ENCODE measurements around the gene BATF3.
A peak's percentile ranks its signal among the peaks of the same experiment; 100 is the strongest.
"Not testable (repeated sequence)": the region's sequence is repeated elsewhere in the genome, so short reads cannot be mapped to it uniquely, and the experiment has no call there.

The BATF3 gene

DNA sequence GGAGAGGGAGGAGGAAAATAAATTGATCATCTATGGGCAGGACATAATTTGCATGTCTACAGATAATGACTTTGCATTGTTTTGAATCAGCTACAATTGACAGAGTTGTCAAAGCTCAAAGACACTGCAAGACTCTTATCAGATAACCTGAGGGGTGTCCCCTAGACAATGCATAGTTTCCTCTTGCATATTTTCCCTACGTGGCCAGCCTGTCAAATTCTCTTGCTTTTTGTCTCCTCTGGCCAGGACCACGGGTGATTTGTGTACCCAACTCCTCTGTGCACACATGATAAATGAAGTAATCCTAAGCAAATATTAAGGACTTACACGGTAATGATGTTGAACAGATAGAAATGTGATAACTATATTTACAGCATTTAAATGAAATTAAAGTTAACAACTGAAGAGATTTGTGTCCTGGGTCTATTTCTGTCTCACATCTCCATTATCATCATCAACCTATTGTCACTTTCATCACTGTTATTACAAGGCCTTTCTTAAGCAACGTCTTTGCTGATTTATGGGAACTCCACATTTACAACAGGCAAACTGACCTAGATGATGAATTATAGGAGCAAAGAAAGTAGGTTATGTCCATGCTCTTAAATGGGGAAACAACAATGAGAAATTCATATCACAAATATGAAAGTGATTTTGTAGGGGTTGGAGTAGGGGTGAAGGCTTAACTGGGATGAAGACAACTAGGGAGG lies 18.8 kb downstream of the BATF3 start:
- FAIRE-seq: no peak

GRCh38 chr1:212678456-212679410 lies 20.9 kb downstream of the BATF3 start:
- FAIRE-seq: no peak

DNA sequence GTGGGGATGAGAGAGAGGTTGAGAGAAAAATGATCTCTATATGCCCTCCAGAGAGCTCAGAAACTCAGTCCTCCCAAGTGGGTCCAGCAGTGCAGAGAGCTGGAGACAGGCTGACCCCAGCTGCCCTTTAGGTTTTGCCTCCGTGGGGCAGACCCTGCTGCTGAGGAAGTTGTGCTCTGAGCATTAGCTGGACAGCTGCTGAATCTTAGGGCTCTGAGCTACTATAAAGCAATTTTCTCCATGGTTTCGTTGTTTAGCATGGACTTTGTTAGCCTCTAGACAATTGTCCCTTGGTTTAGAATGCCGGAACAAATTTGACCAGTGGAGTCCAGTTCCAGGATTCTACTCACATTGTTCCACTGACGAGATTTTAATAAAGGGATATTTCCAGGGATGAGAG lies 22.1 kb downstream of the BATF3 start:
- FAIRE-seq: no peak

- FAIRE-seq: no peak
These were observed 22.5 kb downstream of the BATF3 start for GRCh38 chr1:212677136-212677535.

- FAIRE-seq: no peak
These were observed 24.0 kb downstream of the BATF3 start for GRCh38 chr1:212675675-212676074.

DNA sequence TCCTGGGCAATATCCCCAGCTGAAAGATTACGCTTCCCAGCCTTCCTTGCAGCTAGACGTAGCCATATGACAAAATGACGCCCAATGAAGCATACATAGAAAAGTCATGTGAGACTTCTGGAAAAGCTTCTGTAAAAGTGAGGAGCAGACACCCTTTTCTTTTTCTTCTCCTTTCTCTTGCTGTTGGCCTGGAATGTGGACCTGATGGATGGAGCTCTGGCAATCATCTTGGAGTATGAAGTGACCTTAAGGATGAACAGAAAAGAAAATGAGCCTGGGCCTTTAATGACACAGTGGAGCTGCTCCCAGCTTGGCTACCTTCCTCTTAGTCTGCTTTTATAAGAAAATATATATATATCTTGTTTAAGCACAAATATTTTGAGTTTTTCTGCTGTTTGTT lies 24.8 kb downstream of the BATF3 start:
- FAIRE-seq: no peak

GRCh38 chr1:212671342-212672031 lies 28.2 kb downstream of the BATF3 start:
- no peak for FAIRE-seq

DNA sequence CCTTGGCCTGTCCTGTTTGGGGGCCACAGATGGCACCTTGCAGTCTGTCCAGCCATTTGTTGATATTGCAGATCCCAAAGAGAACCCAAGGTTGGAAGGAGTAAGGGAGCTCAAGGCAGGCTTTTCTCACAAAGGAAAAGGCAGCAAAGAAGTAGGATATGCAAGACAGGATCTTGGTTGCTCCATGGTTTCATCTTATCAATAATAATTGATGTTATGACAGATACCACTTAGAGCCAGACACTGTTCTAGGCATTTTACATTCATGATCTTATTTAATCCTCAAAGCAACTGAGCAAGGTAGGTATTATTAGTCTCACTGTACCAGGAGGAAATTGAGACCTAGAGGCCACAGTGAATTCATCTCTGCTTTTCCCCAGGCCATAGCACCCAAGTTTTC lies 28.8 kb downstream of the BATF3 start:
- FAIRE-seq: no peak

DNA sequence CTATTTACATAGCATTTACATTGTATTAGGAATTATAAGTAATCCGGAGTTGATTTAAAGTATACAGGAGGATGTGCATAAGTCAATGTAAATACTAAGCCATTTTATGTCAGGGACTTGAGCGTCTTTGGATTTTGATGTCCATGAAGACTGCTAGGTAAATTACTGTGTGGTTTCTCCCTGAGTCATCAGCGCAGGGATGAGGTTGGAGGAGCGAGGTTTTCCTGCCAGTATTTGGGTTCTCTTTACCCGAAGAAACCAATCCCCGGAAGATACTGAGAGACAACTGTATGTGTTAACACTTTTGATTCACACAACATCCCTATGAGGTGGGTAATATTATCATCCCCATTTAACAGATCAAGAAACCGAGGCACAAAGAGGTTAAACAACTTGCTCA lies 29.3 kb downstream of the BATF3 start:
- FAIRE-seq: no peak

DNA sequence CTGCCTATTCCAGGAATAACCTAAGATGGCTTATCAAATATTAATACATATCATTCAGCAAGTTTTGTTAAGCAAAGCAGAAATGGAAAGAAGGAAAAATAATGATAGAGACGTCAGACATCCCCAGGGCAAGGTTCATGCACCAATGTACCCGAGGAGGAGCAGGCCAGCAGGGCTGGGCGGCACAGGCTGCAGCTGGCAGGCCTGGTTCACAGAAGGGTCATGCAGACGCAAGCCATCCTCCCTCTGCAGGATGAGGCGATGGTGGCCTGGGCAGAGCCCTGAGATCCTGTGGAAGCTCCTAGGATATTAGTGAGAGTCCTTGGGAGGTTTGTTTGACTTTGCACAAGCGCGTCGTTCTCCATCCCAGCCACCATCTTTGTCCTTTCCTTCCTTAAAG lies 30.0 kb downstream of the BATF3 start:
- no peak for FAIRE-seq

DNA sequence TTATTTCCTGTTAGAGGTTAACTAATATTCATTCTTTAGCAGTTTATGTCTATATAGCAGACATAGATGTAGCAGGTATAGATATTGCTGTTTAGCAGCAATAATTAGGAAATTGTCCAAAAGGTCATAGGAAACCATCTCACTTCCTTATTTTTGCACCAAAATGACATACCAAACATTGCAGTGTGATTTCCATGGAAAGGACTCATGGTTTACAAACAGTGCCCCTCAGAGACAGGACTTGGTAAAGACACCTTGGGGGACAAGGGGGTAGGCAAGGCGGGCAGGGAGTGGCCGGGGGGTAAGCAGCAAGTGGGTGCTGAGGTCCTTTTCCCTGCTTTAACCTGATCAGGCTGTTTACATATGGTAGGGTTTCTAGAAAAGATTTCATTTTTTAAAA lies 30.5 kb downstream of the BATF3 start:
- peak; percentile 45 for FAIRE-seq

DNA sequence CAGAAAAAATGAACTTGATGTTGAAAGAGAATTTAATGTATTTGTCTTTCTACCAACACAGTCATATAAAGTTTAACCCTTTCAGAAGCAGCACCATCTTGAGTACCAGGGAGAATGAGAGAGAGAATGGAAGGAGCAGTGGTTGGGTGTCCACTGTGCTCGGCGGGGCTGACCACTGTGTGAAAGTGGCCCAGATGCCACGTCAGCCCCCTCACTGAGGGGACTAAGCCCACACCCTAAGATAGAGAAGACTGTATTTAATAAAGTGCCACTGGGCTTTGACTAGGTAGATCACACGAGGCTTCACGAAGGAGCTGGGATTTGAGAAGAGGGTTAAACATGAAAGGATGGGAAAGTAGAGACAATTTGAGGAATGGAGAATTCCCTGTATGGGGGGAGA lies 31.2 kb downstream of the BATF3 start:
- no peak for FAIRE-seq

DNA sequence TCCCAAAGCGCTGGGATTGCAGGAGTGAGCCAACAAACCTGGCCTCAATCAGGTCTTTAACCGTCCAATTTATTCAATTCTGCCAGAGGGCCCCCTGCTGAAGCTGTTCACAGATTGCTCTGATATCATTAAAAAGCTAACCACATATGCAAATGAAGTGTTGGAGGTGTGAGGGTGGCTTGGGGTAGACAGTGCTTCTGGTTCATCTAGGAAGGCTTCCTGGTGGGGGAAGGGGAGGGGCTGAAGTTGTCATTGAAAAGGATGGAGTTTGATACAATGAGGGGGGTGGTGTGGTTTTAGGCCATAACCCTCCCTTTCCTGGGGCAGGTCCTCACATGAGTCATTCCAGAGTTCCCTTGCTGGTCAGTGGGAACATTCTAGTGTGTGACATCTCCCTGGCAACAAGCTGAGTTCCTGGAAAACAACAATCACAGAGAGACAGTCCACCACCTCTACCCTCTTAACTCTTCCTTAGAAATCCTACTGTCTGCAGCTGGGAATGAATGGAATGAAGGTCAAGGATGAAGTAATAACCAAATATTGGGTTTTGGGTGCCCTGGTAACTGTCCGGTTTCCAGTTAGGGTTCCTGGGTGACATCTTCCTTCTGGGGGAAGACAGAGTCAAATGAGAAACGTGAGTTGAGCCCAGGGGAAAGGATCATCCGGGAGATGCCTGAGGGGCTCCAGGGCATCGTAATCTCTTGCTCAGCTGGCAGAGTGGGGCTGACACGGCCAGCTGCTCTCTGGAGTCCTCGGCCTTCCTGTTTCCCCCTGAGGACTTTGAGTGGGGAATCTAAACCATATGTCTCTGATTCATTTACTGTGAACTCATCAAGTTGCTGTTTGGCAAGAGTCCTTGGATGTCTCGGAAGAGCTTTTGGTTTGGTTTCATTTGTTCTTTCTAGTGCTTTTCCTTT lies 32.2 kb downstream of the BATF3 start:
- no peak for FAIRE-seq

- FAIRE-seq: no peak
These were observed 33.4 kb downstream of the BATF3 start for GRCh38 chr1:212666116-212666775.

GRCh38 chr1:212665241-212666115 lies 34.2 kb downstream of the BATF3 start:
- FAIRE-seq: no peak

- FAIRE-seq: no peak
These were observed 35.0 kb downstream of the BATF3 start for GRCh38 chr1:212664409-212665199.

- FAIRE-seq: not testable (repeated sequence)
These were observed 41.4 kb downstream of the BATF3 start for GRCh38 chr1:212658250-212658649.

- FAIRE-seq: no peak
These were observed 42.9 kb downstream of the BATF3 start for GRCh38 chr1:212656730-212657129.

DNA sequence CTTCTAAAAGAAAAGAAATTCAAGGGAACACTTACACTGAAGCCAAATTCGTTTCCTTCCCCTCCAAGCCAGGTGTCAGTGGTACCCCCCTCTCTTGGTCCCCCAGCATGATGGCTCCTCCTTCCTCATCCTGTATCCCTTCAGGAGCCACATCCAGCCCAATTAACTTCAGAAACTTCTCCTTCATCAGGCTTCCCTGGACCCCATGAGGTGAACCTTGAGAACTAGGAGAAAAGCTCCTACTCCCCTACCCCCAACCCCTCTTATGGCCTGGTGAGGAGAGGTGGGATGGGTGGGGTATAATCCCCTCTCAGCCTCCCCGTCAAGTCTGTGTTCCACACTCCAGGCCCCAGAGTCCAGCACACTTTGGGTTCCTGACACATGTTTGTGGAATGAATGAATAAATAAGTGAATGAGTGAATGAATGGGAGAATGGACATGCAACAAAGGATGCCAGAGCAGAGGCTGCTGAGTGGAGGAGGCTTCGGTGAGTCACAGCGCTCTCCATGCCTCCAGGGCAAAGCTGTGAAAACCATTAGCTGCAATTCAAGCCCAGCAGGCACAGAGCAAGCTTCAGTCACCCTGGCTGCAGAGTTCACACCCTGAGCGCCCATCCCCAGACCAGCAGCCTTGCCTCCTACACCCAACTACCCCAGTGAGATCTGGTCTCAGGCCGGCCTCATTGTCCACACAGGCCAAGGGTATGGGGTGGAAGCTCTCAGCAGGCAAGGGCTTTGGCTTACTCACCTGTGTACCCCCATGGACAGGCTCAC lies 43.8 kb downstream of the BATF3 start:
- FAIRE-seq: no peak

Measured in TTC549 (cell line).